Measurements from ENCODE around the gene MYL7. TPM values are rescaled to one million over a fixed set of nuclear protein-coding genes. Genes with fewer than 3 reads are reported as not detected.

The MYL7 gene, protein sequence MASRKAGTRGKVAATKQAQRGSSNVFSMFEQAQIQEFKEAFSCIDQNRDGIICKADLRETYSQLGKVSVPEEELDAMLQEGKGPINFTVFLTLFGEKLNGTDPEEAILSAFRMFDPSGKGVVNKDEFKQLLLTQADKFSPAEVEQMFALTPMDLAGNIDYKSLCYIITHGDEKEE
- total RNA-seq, result 1 to 10 TPM in 1 of 7 donors, not detected in 6; 1.6 TPM
- polyA plus RNA-seq, result under 1 TPM in 1 of 3 donors, not detected in 2; 0.22 TPM
- long read RNA-seq, donor 1, result 0 reads
- long read RNA-seq, donor 2, result 0 reads

DNA sequence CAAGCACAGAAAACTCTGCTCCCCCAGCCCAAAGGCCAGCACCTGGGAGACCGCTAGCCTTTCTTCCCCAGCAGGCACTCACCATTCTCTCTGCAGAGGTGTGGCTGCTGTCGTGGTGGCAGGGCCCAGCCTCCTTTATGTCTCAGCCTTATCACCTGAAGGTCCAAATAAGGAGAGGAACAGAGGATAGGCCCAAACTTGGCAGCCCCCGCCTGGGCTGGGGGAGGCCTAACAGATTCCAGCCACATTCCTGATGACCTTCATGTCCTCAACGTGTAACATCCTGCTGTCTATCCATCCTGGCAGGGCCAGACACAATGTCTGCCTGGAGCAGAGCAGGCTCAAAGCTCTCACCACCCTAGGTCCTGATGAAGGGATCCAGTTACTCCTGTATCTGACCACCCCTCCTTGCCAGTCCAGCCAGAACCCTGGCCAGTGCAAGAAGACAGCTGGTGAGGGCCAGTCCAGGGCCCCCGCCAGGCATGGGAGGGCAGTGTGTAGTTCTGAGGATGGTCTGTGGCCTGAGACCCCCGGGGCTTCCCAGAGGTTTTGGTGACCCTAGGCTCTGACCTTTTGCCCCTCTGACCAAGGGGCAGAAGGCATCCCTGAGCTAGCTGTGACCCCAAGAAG is at the start of gene MYL7:
TSS of gene MYL7 (minus strand) at position 112 of the 630 bp plus-strand sequence. CDS start at position 85, 27 bp downstream.
- Histone ChIP-seq H3K27me3 (replicated peaks in 1 of 7) (peaks cover 0 to 22% (median 7%) of the 10 kb centered on the region in 7 donors), H3K4me3 (no peak within 1 kb of the TSS), H3K9me3 (no peaks in the 10 kb centered on the region), H3K27ac (no peak within 1 kb of the TSS), H3K36me3 (no peaks in the 10 kb centered on the region), H3K4me1 (peaks cover 5 to 15% (median 12%) of the 10 kb centered on the region in 6 donors)
- peak; percentile 63 for DNase-seq
- WGBS, 5 donors, result 65 to 87% (median 81%) methylated on average over 5 to 6 of the region's 6 CpGs
- TF ChIP-seq, protein P1, sequence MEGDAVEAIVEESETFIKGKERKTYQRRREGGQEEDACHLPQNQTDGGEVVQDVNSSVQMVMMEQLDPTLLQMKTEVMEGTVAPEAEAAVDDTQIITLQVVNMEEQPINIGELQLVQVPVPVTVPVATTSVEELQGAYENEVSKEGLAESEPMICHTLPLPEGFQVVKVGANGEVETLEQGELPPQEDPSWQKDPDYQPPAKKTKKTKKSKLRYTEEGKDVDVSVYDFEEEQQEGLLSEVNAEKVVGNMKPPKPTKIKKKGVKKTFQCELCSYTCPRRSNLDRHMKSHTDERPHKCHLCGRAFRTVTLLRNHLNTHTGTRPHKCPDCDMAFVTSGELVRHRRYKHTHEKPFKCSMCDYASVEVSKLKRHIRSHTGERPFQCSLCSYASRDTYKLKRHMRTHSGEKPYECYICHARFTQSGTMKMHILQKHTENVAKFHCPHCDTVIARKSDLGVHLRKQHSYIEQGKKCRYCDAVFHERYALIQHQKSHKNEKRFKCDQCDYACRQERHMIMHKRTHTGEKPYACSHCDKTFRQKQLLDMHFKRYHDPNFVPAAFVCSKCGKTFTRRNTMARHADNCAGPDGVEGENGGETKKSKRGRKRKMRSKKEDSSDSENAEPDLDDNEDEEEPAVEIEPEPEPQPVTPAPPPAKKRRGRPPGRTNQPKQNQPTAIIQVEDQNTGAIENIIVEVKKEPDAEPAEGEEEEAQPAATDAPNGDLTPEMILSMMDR (IDR thresholded peaks at IDR 0.05 in 8 of 11, conservative IDR thresholded peaks at IDR 0.05 in 3 of 11), result no peak
- no peak for TF ChIP-seq POLR2A (IDR thresholded peaks at IDR 0.05)
- no peak for TF ChIP-seq POLR2AphosphoS5 (IDR thresholded peaks at IDR 0.05)
- intact Hi-C loops (cut with DNase I; ENCODE audit: low total_unique reads), result no loop called here

DNA sequence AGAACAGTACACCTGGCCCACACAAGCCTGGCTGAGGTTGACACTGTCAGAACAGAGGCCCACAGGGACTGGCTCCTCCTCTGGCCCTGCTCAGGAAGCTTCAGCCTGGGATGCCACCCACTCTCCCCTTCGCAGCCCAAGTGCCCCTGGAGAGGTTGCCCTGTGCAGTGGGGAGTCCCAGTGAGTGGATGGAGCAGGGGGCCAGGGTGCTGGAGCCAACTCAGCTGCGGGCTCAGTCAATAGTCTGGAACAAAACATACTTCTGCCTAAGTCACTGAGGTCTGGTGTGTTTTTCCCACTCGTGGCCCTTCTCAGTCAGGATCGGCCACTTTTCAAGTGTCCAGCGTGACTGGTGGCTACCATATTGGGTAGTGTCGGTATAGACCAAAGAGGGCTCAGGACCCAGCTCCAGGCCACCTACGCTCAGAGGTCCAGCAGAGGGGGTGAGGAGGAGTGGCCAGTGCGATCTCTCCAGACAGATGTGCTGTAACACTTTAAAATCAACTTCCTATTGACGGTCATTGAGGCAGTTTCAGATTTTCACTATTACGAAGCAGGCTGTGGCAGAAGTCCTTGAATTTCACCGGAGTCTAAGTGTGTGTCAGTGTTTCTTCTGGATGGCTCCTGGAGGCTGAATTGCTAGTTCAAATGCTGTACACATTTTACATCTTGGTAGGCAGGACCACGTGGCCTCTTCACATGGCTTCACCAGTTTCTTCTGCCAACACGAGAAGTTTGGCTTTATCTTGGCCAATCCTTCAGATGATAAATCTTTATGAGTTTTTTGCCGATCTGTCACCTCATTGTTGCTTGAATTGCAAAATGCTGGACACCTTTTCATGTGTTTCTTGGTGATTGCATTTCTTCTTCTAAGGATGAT is 49.1 kb upstream of the MYL7 start:
- TF ChIP-seq, protein P1 (IDR thresholded peaks at IDR 0.05 in 8 of 11, conservative IDR thresholded peaks at IDR 0.05 in 3 of 11), result no peak
- Histone ChIP-seq H3K4me1 (no peaks in the 10 kb centered on the region), H3K27ac (no peak overlapping the region), H3K9me3 (no peaks in the 10 kb centered on the region), H3K27me3 (replicated peaks in 1 of 7) (peaks cover 0 to 8% (median 0%) of the 10 kb centered on the region in 7 donors), H3K4me3 (no peak overlapping the region), H3K36me3 (no peaks in the 10 kb centered on the region)
- WGBS, 5 donors, result 66 to 85% (median 78%) methylated on average over 12 to 14 of the region's 14 CpGs
- no peak for DNase-seq
- intact Hi-C loops (cut with DNase I; ENCODE audit: low total_unique reads), result no loop called here

DNA sequence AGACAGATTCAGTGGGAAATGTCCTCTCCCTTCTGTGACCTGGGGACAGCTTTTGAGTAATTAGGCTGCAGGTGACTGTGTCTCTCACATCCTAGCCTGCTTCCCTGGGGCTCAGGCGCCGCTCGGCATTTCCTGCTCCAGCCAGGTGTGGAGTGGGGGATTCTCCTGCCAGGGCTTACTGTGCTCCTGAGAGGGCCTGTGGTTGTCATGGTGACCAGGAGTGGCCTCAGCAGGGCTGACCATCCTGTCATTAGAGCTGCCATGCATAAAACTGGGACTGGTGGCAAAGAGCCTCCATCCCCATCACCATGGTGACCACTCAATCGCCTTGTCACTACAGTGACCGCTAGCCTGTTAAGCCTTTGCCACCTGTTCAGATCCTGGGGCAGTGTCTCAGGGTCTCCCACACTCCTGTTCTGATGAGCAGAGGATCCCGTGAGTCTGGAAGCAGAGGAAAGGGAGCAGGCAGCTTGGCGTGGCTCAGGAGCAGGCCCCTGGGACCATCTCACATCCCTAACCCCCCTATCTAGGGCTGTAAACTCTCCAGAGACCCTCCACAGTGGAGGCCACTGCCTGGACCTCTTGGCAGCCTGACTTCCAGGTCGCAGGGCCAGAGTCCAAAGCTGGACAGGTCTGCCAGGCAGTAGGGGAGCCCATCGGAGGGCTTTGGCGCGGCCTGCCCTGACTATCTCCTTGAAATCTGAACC is 48.3 kb upstream of the MYL7 start, which contains the start of gene GCK:
TSS of gene GCK (minus strand) at position 154 of the 707 bp plus-strand sequence. CDS start 486 bp downstream, outside the sequence.
- TF ChIP-seq POLR2AphosphoS5 (IDR thresholded peaks at IDR 0.05), result no peak
- TF ChIP-seq, protein P1 (IDR thresholded peaks at IDR 0.05 in 8 of 11, conservative IDR thresholded peaks at IDR 0.05 in 3 of 11), result no peak
- TF ChIP-seq POLR2A (IDR thresholded peaks at IDR 0.05), result no peak
- Histone ChIP-seq H3K27ac (no peak within 1 kb of the TSS), H3K4me3 (no peak within 1 kb of the TSS), H3K36me3 (no peaks in the 10 kb centered on the region), H3K4me1 (no peaks in the 10 kb centered on the region), H3K9me3 (no peaks in the 10 kb centered on the region), H3K27me3 (replicated peaks in 1 of 7) (peaks cover 0 to 8% (median 0%) of the 10 kb centered on the region in 7 donors)
- intact Hi-C loops (cut with DNase I; ENCODE audit: low total_unique reads), result no loop called here
- DNase-seq, result no peak
- WGBS, 5 donors, result 87 to 92% (median 89%) methylated on average over 4 to 11 of the region's 11 CpGs

Measured in spleen (tissue), 13 donors.